Measurements from ENCODE around the gene RARRES1. TPM values are rescaled to one million over a fixed set of nuclear protein-coding genes. Genes with fewer than 3 reads are reported as not detected.

RARRES1 gene
- total RNA-seq, 1 experiment from 2014 or later = not detected

GRCh38 chr3:158773166-158773565, 40.9 kb upstream of the RARRES1 start:
- H3K27ac ChIP-seq (ENCODE audit: low read depth, low read length, poor library complexity, severe bottlenecking) = no peak overlapping the region
- intact Hi-C loops (cut with micrococcal nuclease; ENCODE audit: unreplicated experiment) = no loop called here
- H3K36me3 ChIP-seq (ENCODE audit: insufficient read depth, low read length, poor library complexity, severe bottlenecking) = no peaks in the 10 kb centered on the region
- ChIA-PET CTCF (no interaction called here), POLR2A (ENCODE audit: low non-redundant PET) (no interaction called here)
- no peak overlapping the region for H3K4me3 ChIP-seq (ENCODE audit: low read depth, low read length, poor library complexity, severe bottlenecking)
- TF ChIP-seq EZH2 (IDR thresholded peaks at IDR 0.05; ENCODE audit: borderline replicate concordance, low read depth, low read length, poor library complexity, severe bottlenecking) = no peak
- TF ChIP-seq CTCF (conservative IDR thresholded peaks at IDR 0.05; ENCODE audit: low read depth, low read length) = no peak
- H3K4me1 ChIP-seq (ENCODE audit: insufficient read depth, low read length, poor library complexity, severe bottlenecking) = no peaks in the 10 kb centered on the region
- H3K27me3 ChIP-seq (replicated peaks; ENCODE audit: insufficient read depth, low read depth, low read length, poor library complexity) = no peaks in the 10 kb centered on the region
- no peak for DNase-seq (ENCODE audit: low spot score)
- BruUV-seq (replicated peaks) = no TSS peak
- no peaks in the 10 kb centered on the region for H3K9me3 ChIP-seq (ENCODE audit: low read depth, low read length, poor library complexity, severe bottlenecking)

GRCh38 chr3:158771982-158772381, 39.7 kb upstream of the RARRES1 start:
- Histone ChIP-seq H3K36me3 (ENCODE audit: insufficient read depth, low read length, poor library complexity, severe bottlenecking) (no peaks in the 10 kb centered on the region), H3K4me3 (ENCODE audit: low read depth, low read length, poor library complexity, severe bottlenecking) (no peak overlapping the region), H3K27me3 (replicated peaks; ENCODE audit: insufficient read depth, low read depth, low read length, poor library complexity) (no peaks in the 10 kb centered on the region), H3K4me1 (ENCODE audit: insufficient read depth, low read length, poor library complexity, severe bottlenecking) (no peaks in the 10 kb centered on the region), H3K9me3 (ENCODE audit: low read depth, low read length, poor library complexity, severe bottlenecking) (no peaks in the 10 kb centered on the region), H3K27ac (ENCODE audit: low read depth, low read length, poor library complexity, severe bottlenecking) (no peak overlapping the region)
- intact Hi-C loops (cut with micrococcal nuclease; ENCODE audit: unreplicated experiment) = no loop called here
- ChIA-PET CTCF (no interaction called here), POLR2A (ENCODE audit: low non-redundant PET) (no interaction called here)
- no TSS peak for BruUV-seq (replicated peaks)
- no peak for TF ChIP-seq CTCF (conservative IDR thresholded peaks at IDR 0.05; ENCODE audit: low read depth, low read length)
- no peak for TF ChIP-seq EZH2 (IDR thresholded peaks at IDR 0.05; ENCODE audit: borderline replicate concordance, low read depth, low read length, poor library complexity, severe bottlenecking)
- no peak for DNase-seq (ENCODE audit: low spot score)

GRCh38 chr3:158771577-158771976, 39.3 kb upstream of the RARRES1 start:
- CTCF ChIA-PET = no interaction called here
- Histone ChIP-seq H3K27ac (ENCODE audit: low read depth, low read length, poor library complexity, severe bottlenecking) (no peak overlapping the region), H3K27me3 (replicated peaks; ENCODE audit: insufficient read depth, low read depth, low read length, poor library complexity) (no peaks in the 10 kb centered on the region), H3K4me3 (ENCODE audit: low read depth, low read length, poor library complexity, severe bottlenecking) (no peak overlapping the region), H3K4me1 (ENCODE audit: insufficient read depth, low read length, poor library complexity, severe bottlenecking) (no peaks in the 10 kb centered on the region), H3K36me3 (ENCODE audit: insufficient read depth, low read length, poor library complexity, severe bottlenecking) (no peaks in the 10 kb centered on the region), H3K9me3 (ENCODE audit: low read depth, low read length, poor library complexity, severe bottlenecking) (no peaks in the 10 kb centered on the region)
- no peak for TF ChIP-seq EZH2 (IDR thresholded peaks at IDR 0.05; ENCODE audit: borderline replicate concordance, low read depth, low read length, poor library complexity, severe bottlenecking)
- no peak for TF ChIP-seq CTCF (conservative IDR thresholded peaks at IDR 0.05; ENCODE audit: low read depth, low read length)
- no peak for DNase-seq (ENCODE audit: low spot score)
- intact Hi-C loops (cut with micrococcal nuclease; ENCODE audit: unreplicated experiment) = no loop called here
- POLR2A ChIA-PET (ENCODE audit: low non-redundant PET) = no interaction called here
- no TSS peak for BruUV-seq (replicated peaks)
